T-helper 17 cell (primary cell): ENCODE measurements around the gene PRB3. TPM values are rescaled to one million over a fixed set of nuclear protein-coding genes. Genes with fewer than 3 reads are reported as not detected.

Experiments used
- ATAC-seq: fragments of 150-1000 bp; cut with Tn5 transposase; 2 replicates; pipeline ENCODE4 v1.10.0; 2021; ENCODE audit warnings: mild to moderate bottlenecking, moderate library complexity
- DNase-seq, 3 donors: peaks; one replicate each; pipeline versions ENCODE4 v3.0.0 to v3.0.0-alpha.2; 2020 to 2021
- H3K9me3 ChIP-seq: one replicate; pipeline ENCODE4 v1.7.0; 2013; ENCODE audit warnings: low read length, mild to moderate bottlenecking; ENCODE audit not compliant: control insufficient read depth, poor library complexity, severe bottlenecking
- H3K27ac Mint-ChIP-seq: one replicate; pipeline ENCODE4 v1.8.0; 2022; ENCODE audit warnings: mild to moderate bottlenecking, moderate library complexity, mixed read lengths
- H3K27me3 Mint-ChIP-seq: one replicate; pipeline ENCODE4 v1.8.0; 2022; ENCODE audit warnings: mixed read lengths
- H3K36me3 Mint-ChIP-seq: one replicate; pipeline ENCODE4 v1.8.0; 2022; ENCODE audit warnings: low read depth, mixed read lengths
- H3K4me1 Mint-ChIP-seq: one replicate; pipeline ENCODE4 v1.8.0; 2022; ENCODE audit warnings: mild to moderate bottlenecking, mixed read lengths
- H3K4me3 Mint-ChIP-seq: one replicate; pipeline ENCODE4 v1.8.0; 2022; ENCODE audit warnings: mild to moderate bottlenecking, moderate library complexity, mixed read lengths
- total RNA-seq, 4 donors: library from RNA in 2 of 4; stranded (reverse) in 2 of 4; gene quantifications; one replicate each; pipeline ENCODE4 v1.2.3 and lab custom pipeline; 2022 to 2026

The PRB3 gene
- total RNA-seq (not detected), total RNA-seq (lab: John Stamatoyannopoulos, UW) (0 to 0.23 reads per million in 2 donors)

DNA sequence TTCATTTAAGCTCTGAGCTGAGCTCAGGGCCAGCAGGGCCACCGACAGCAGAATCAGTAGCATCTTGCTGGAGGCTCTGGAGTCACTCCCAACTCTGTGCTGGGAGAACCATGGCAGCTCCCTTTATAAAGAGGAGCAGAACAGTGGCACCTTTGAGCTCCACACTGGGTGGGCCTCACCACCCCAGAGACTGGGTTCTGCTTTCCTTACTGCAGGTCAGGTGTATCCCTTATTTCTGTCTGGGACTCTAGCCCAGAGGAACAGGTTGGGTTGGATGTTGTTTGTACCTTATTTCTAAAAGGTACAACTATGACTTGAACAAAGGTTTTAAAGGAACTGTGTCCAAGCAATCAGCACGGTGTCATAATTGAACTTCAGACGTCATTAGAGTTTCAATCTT, at the start of gene PRB3:
Gene PRB3 (minus strand): TSS at position 101 of the 400 bp plus-strand sequence. CDS start 38 bp downstream, at position 63.
- Mint-ChIP-seq H3K27me3 (no peaks in the 10 kb centered on the region), H3K4me1 (peaks cover 3% of the 10 kb centered on the region), H3K4me3 (no peak within 1 kb of the TSS), H3K27ac (no peak within 1 kb of the TSS), H3K36me3 (no peaks in the 10 kb centered on the region)
- DNase-seq (no peak), ATAC-seq (no peak)
- no peaks in the 10 kb centered on the region for H3K9me3 ChIP-seq

DNA sequence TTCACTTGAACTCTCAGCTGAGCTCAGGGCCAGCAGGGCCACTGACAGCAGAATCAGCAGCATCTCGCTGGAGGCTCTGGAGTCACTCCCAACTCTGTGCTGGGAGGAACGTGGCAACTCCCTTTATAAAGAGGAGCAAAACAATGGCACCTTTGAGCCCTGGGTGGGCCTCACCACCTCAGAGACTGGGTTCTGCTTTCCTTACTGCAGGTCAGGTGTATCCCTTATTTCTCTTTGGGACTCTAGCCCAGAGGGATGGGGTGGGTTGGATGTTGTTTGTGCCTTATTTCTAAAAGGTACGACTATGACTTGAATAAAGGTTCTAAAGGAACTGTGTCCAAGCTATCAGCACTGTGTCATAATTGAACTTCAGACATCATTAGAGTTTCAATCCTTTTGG, 40.8 kb upstream of the PRB3 start, which contains the start of gene PRB4:
Gene PRB4 (minus strand): TSS at position 101 of the 400 bp plus-strand sequence. CDS start 38 bp downstream, at position 63.
- H3K9me3 ChIP-seq = peaks cover 4% of the 10 kb centered on the region
- Mint-ChIP-seq H3K4me1 (no peaks in the 10 kb centered on the region), H3K27ac (no peak within 1 kb of the TSS), H3K27me3 (no peaks in the 10 kb centered on the region), H3K36me3 (no peaks in the 10 kb centered on the region), H3K4me3 (no peak within 1 kb of the TSS)
- DNase-seq = no peak
- ATAC-seq = no peak

DNA sequence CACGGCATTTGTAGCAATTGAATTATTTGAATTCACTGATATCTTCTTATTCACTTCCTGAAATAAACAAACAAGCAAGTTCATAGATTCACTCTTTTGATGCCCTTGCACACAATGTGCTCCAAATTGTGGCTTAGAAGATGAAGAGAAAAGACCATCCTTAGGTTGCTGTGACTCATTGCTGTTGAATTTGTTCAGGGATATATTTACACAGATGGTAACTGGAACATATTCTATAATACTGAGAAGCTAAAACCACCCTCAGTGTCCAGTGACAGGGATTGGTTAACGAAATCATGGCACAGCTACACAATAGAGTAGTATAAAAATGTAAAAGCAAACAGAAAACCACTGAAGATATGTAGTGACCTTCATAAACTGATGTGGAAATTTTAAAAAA, 37.6 kb upstream of the PRB3 start:
- Mint-ChIP-seq H3K27me3 (no peaks in the 10 kb centered on the region), H3K36me3 (no peaks in the 10 kb centered on the region), H3K4me1 (no peaks in the 10 kb centered on the region), H3K27ac (no peak overlapping the region), H3K4me3 (no peak overlapping the region)
- DNase-seq = no peak
- ATAC-seq = no peak
- H3K9me3 ChIP-seq = peaks cover 4% of the 10 kb centered on the region

DNA sequence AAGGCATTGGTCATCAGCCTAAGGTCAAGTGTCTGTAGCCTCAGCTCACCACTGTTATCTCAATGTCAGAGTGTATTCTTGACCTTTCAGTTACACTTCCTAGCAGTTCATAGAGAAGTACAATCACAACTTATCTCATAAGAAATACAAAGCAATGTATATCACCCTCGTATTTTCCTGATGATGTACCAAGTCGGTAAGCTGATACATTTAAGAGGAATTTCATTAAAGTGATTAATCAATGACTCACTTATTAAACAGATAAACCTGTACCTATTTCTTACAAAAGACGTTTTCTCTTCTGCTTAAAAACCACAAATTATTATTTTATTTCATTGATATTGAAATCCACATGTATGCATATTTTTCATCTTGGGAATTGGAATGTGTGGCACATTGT, 3.9 kb upstream of the PRB3 start:
- no peak overlapping the region for H3K4me3 Mint-ChIP-seq
- no peak for DNase-seq
- H3K27ac Mint-ChIP-seq = no peak overlapping the region

DNA sequence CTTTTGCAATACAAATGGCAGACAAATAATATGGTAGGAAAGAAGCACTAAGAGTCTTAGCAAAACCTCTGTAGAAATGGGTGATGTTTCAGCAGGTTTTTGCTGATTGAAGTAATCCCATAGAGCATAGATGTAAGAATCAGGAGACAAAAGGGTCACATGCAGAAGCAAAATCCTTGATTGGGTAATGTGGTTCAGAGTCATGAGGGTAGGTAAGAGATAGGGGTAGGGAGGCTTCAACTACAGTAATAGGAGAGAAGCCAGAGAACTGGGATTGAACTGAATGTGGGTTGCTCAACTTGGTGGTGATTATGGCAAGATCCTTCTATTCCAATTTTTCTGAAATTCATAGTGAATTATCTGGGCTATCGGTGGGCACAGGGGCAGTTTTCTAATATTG, 5.0 kb downstream of the PRB3 start:
- no peak for DNase-seq
- no peak overlapping the region for H3K27ac Mint-ChIP-seq
- H3K4me1 Mint-ChIP-seq = no peaks in the 10 kb centered on the region
- no peaks in the 10 kb centered on the region for H3K9me3 ChIP-seq
- no peak overlapping the region for H3K4me3 Mint-ChIP-seq
- H3K27me3 Mint-ChIP-seq = no peaks in the 10 kb centered on the region
- ATAC-seq = no peak
- no peaks in the 10 kb centered on the region for H3K36me3 Mint-ChIP-seq

More for the DNA sequence above, 3.9 kb upstream of the PRB3 start:
- Mint-ChIP-seq H3K36me3 (no peaks in the 10 kb centered on the region), H3K4me1 (peaks cover 5% of the 10 kb centered on the region), H3K27me3 (no peaks in the 10 kb centered on the region)
- H3K9me3 ChIP-seq = no peaks in the 10 kb centered on the region
- ATAC-seq = no peak

DNA sequence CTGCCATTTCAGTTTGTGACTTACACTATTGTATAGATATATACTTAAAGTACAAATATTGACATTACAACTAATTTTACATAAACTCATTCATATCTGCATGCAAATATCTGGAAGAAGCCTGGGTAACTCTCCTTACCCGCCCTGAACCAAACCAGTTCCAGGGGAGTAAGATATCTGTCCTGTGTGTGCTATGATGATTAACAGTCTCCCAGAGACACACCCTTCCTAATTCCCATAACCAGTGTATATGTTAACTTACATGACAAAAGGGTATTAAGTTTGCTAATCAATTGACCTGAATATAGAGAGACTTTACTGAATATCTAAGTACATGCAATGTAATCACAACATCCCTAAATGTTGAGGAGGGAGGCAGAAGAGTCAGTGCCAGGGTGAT, 23.0 kb downstream of the PRB3 start:
- DNase-seq (no peak), ATAC-seq (no peak)
- Mint-ChIP-seq H3K27ac (no peak overlapping the region), H3K27me3 (no peaks in the 10 kb centered on the region), H3K4me3 (no peak overlapping the region), H3K36me3 (peaks cover 2% of the 10 kb centered on the region), H3K4me1 (no peaks in the 10 kb centered on the region)
- no peaks in the 10 kb centered on the region for H3K9me3 ChIP-seq

DNA sequence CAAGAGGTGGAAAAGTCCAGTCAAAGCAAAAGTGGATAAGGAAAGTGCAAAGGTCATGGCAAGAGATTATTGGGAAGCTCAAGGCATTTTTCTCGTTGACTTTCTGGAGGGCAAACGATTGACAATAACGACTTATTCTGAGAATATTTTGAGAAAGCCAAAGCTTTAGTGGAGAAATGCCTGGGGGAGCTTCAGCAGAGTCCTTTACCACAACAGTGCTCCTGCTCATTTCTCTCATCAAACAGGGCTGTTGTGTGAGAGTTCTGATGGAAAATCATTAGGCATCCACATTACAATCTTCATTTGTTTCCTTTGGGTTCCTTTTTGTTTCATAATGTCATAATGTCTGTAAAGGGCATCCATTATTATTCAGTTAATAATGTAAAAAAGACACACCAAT, 26.9 kb downstream of the PRB3 start:
- Mint-ChIP-seq H3K27me3 (no peaks in the 10 kb centered on the region), H3K4me1 (no peaks in the 10 kb centered on the region), H3K27ac (no peak overlapping the region), H3K36me3 (peaks cover 4% of the 10 kb centered on the region), H3K4me3 (no peak overlapping the region)
- no peak for ATAC-seq
- DNase-seq = no peak
- H3K9me3 ChIP-seq = no peaks in the 10 kb centered on the region

DNA sequence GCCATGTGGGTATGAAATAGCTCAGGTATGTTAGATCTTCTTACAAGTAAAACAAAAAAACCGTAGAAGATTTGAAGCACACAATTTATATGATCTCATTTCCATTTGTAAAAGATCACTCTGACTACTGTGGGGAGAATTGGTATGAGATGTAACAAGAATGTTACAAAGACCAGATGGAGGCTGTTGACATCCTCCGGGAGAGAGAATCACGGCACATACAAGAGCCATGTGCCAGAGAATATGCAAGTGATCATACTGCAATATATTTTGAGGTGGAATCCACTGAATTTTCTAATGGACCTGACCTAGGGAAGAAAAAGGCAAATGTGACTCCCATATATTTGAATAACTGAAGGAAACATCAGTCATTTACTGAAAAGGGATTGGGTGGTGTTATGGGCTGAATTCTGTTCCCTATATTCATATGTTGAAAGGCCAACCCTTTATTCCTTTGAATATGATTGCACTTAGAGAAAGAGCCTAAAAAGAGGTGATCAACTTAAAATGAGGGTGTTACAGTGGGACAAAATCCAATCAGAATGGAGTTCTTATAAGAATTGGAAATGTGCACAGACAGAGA, 29.1 kb downstream of the PRB3 start:
- Mint-ChIP-seq H3K36me3 (peaks cover 2% of the 10 kb centered on the region), H3K4me1 (no peaks in the 10 kb centered on the region), H3K27ac (no peak overlapping the region), H3K27me3 (no peaks in the 10 kb centered on the region), H3K4me3 (no peak overlapping the region)
- no peak for ATAC-seq
- no peaks in the 10 kb centered on the region for H3K9me3 ChIP-seq
- DNase-seq = no peak

DNA sequence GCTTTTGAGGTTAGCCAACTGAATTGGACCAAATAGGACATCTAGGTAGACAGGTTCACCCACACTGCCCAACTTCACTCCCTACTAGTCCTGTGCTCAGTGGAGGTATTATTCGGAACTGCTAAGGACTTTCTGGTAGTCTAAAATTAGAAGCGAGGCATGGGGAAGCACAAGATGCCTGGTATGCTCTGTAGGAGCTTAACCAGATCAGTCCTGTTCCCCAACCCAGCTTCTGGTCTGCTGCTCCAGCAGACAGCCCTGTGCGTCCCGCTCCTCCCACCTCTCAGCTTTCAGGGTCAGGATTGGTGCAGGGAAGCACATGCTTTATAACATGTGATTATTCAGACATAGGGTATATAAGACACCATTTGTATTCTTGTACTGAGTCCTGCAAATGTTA, 31.2 kb downstream of the PRB3 start:
- Mint-ChIP-seq H3K4me3 (no peak overlapping the region), H3K4me1 (no peaks in the 10 kb centered on the region), H3K27me3 (no peaks in the 10 kb centered on the region), H3K36me3 (peaks cover 2% of the 10 kb centered on the region), H3K27ac (no peak overlapping the region)
- no peak for ATAC-seq
- H3K9me3 ChIP-seq = no peaks in the 10 kb centered on the region
- no peak for DNase-seq

DNA sequence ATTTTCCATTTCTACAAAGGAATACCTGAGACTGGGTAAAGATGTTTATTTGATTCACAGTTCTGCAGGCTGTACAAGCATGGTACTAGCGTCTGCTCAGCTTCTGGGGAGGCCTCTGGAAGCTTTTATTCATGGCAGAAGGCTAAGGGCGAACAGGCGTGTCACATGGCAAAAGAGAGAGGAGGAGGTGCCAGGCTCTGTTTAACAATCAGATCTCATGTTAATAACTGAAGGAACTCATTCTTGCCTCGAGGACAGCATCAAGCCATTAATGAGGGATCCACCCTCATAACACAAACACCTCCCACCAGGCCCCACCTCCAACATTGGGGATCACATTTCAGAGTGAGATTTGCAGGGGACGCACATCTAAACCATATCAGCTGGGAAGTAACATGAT, 36.0 kb downstream of the PRB3 start:
- ATAC-seq = no peak
- no peak overlapping the region for H3K4me3 Mint-ChIP-seq
- no peaks in the 10 kb centered on the region for H3K4me1 Mint-ChIP-seq
- no peaks in the 10 kb centered on the region for H3K27me3 Mint-ChIP-seq
- H3K27ac Mint-ChIP-seq = no peak overlapping the region
- H3K36me3 Mint-ChIP-seq = no peaks in the 10 kb centered on the region
- H3K9me3 ChIP-seq = no peaks in the 10 kb centered on the region
- no peak for DNase-seq

DNA sequence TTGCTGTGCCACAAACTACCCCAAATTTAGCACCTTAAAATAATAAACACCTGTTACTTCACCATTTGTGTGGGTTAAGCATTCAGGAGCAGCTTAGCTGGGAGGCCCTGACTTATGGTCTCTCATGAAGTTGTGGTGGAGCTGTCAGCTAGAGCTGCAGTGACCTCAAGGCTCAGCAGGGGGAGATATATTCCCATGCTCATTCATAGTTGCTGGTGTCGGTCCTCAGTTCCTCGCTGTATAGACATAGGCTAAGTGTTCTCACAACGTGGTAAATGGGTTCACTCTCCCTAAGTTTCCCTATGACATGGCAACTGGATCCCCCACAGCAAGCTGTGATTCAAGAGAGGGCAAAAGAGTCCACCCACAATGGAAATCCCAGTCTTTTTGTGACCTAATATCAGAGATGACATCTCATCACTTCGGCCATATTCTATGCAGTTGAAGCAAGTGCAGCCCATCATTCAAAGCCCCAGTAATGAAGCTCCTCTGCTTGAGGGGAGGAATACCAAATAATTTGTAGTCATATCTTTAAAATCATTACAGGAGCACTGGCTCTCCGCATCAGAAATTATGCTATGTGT, 41.1 kb downstream of the PRB3 start:
- Mint-ChIP-seq H3K36me3 (no peaks in the 10 kb centered on the region), H3K4me3 (no peak overlapping the region)
- no peak for ATAC-seq

DNA sequence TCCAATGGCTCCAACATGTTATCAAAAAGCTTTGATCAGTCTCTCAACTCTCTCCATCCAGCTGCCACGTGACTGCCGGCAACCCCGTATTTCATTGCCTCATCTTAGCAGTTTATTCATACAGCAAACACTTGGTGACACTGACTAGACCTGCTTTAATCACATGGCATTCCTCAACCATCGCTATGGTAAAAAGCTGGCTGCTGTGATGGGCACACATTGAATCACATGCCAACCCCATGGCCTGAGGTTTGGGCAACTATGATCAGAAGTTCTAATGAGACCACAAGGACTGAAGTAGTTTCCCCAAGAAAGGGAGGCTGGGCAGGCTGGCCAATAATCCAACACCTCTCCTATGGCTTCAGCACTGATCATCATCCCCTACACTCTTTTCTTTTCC, 42.1 kb downstream of the PRB3 start:
- no peaks in the 10 kb centered on the region for H3K9me3 ChIP-seq
- H3K36me3 Mint-ChIP-seq = no peaks in the 10 kb centered on the region
- H3K27me3 Mint-ChIP-seq = no peaks in the 10 kb centered on the region

More for the DNA sequence above, 41.1 kb downstream of the PRB3 start:
- Mint-ChIP-seq H3K27ac (no peak overlapping the region), H3K4me1 (no peaks in the 10 kb centered on the region), H3K27me3 (no peaks in the 10 kb centered on the region)
- DNase-seq = no peak
- H3K9me3 ChIP-seq = no peaks in the 10 kb centered on the region

More for the DNA sequence above, 42.1 kb downstream of the PRB3 start:
- DNase-seq (no peak), ATAC-seq (no peak)
- Mint-ChIP-seq H3K4me1 (no peaks in the 10 kb centered on the region), H3K27ac (no peak overlapping the region), H3K4me3 (no peak overlapping the region)
